Measurements from ENCODE around the gene OR8B8. TPM values are rescaled to one million over a fixed set of nuclear protein-coding genes. Genes with fewer than 3 reads are reported as not detected.

The OR8B8 gene
- total RNA-seq, 2 experiments from 2014 or later, result not detected

DNA sequence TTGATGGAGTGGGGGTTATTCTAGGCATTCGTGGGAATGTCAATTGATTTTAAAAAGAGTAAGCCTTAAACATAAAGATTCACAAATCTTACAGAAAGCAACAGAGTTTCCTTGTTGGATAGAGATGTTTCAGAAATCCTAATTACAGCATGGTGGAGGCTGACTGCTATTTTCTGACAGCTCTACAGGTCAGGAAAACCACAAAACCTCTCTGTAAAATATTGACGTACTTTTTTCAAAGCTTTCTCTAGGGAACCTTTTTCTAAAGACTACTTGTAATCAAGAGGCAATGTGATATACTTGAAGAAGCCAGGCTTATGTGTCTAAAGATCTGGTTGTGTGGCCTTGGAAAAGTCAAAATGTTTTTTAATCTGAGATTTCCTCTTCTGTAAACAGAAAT lies 9.1 kb upstream of the OR8B8 start:
- Histone ChIP-seq H3K36me3 (ENCODE audit: insufficient read depth, low read length) (no peaks in the 10 kb centered on the region), H3K9me2 (ENCODE audit: insufficient read depth, low read length) (no peaks in the 10 kb centered on the region), H3K27ac (ENCODE audit: low read depth, low read length, poor library complexity, severe bottlenecking) (no peak overlapping the region), H3K4me3 (ENCODE audit: low read depth, low read length, poor library complexity, severe bottlenecking) (no peak overlapping the region), H2AFZ (ENCODE audit: low read length) (no peak overlapping the region), H4K20me1 (ENCODE audit: insufficient read depth, low read length) (no peaks in the 10 kb centered on the region), H3K4me2 (ENCODE audit: low read length) (no peak overlapping the region), H3K9me3 (ENCODE audit: low read length) (no peaks in the 10 kb centered on the region), H3K4me1 (ENCODE audit: insufficient read depth, low read length, poor library complexity, severe bottlenecking) (no peaks in the 10 kb centered on the region), H3K79me2 (ENCODE audit: insufficient read depth, low read depth, low read length) (no peaks in the 10 kb centered on the region)
- DNase-seq (ENCODE audit: low spot score), result no peak
- BruUV-seq (replicated peaks), result no TSS peak
- no peak for TF ChIP-seq EZH2phosphoT487 (IDR thresholded peaks at IDR 0.05; ENCODE audit: borderline replicate concordance, low read depth, low read length)
- TF ChIP-seq, protein P1, sequence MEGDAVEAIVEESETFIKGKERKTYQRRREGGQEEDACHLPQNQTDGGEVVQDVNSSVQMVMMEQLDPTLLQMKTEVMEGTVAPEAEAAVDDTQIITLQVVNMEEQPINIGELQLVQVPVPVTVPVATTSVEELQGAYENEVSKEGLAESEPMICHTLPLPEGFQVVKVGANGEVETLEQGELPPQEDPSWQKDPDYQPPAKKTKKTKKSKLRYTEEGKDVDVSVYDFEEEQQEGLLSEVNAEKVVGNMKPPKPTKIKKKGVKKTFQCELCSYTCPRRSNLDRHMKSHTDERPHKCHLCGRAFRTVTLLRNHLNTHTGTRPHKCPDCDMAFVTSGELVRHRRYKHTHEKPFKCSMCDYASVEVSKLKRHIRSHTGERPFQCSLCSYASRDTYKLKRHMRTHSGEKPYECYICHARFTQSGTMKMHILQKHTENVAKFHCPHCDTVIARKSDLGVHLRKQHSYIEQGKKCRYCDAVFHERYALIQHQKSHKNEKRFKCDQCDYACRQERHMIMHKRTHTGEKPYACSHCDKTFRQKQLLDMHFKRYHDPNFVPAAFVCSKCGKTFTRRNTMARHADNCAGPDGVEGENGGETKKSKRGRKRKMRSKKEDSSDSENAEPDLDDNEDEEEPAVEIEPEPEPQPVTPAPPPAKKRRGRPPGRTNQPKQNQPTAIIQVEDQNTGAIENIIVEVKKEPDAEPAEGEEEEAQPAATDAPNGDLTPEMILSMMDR (conservative IDR thresholded peaks at IDR 0.05; ENCODE audit: low read length), result no peak
- CTCF ChIA-PET (ENCODE audit: unreplicated experiment), result no interaction called here
- POLR2A ChIA-PET, result interaction anchor here (0.9 kb wide), 1 partner anchor 131 kb away, joined by 4 read pairs; no protein-coding TSS in a partner anchor
- intact Hi-C loops (cut with micrococcal nuclease; ENCODE audit: unreplicated experiment), result no loop called here

DNA sequence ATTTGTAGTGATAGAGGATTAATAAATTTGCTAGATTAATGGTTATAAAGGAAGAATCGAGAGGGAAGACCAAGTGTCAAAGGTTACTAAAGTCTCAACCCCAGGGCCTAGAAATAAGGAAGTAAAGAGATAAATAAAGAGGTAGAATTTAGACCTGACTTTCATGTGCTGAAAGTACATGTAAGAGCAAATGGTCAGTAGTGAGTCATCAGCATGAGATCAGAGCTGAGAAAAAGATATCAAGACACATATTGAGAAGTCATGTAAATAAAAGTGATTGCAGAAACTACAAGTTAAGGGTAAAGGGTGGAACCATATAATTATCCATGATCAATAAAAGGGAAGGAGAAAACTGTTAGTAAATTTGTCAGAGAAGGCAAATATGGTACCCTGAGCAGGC lies 1.4 kb upstream of the OR8B8 start:
- Histone ChIP-seq H3K36me3 (ENCODE audit: insufficient read depth, low read length) (no peaks in the 10 kb centered on the region), H4K20me1 (ENCODE audit: insufficient read depth, low read length) (no peaks in the 10 kb centered on the region), H2AFZ (ENCODE audit: low read length) (no peak overlapping the region), H3K27ac (ENCODE audit: low read depth, low read length, poor library complexity, severe bottlenecking) (no peak overlapping the region), H3K79me2 (ENCODE audit: insufficient read depth, low read depth, low read length) (no peaks in the 10 kb centered on the region), H3K9me2 (ENCODE audit: insufficient read depth, low read length) (no peaks in the 10 kb centered on the region), H3K9me3 (ENCODE audit: low read length) (no peaks in the 10 kb centered on the region), H3K4me1 (ENCODE audit: insufficient read depth, low read length, poor library complexity, severe bottlenecking) (no peaks in the 10 kb centered on the region), H3K4me3 (ENCODE audit: low read depth, low read length, poor library complexity, severe bottlenecking) (no peak overlapping the region), H3K4me2 (ENCODE audit: low read length) (no peak overlapping the region)
- no peak for DNase-seq (ENCODE audit: low spot score)
- ChIA-PET POLR2A (interaction anchor here (1.0 kb wide), 1 partner anchor 78 kb away, joined by 3 read pairs; no protein-coding TSS in a partner anchor), CTCF (ENCODE audit: unreplicated experiment) (no interaction called here)
- TF ChIP-seq EZH2phosphoT487 (IDR thresholded peaks at IDR 0.05; ENCODE audit: borderline replicate concordance, low read depth, low read length), result no peak
- TF ChIP-seq, protein P1 (conservative IDR thresholded peaks at IDR 0.05; ENCODE audit: low read length), result no peak
- intact Hi-C loops (cut with micrococcal nuclease; ENCODE audit: unreplicated experiment), result no loop called here
- BruUV-seq (replicated peaks), result no TSS peak

DNA sequence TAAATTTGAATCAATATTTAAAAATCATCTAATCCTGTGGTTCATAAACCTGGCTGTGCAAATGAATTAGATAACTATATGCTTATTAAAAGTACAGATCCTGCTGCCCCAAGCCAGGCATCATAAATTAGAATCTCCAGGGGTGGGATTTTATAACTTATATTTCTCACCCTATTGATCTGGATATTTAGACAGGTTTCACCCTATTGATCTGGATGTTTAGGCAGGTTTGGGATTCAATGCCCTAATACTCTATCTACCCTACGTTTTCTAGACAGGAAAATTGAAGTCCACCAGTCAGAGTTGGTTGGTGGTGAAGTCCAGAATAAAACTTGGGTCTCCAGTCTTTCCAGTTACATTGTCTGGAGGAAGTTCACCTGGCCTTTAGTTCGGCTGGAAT lies 2.6 kb downstream of the OR8B8 start:
- ChIA-PET POLR2A (no interaction called here), CTCF (ENCODE audit: unreplicated experiment) (no interaction called here)
- H3K9me2 ChIP-seq (ENCODE audit: insufficient read depth, low read length), result no peaks in the 10 kb centered on the region
- intact Hi-C loops (cut with micrococcal nuclease; ENCODE audit: unreplicated experiment), result no loop called here
- H3K79me2 ChIP-seq (ENCODE audit: insufficient read depth, low read depth, low read length), result no peaks in the 10 kb centered on the region
- H4K20me1 ChIP-seq (ENCODE audit: insufficient read depth, low read length), result no peaks in the 10 kb centered on the region
- no peak overlapping the region for H3K27ac ChIP-seq (ENCODE audit: low read depth, low read length, poor library complexity, severe bottlenecking)
- no peak overlapping the region for H2AFZ ChIP-seq (ENCODE audit: low read length)
- no peak overlapping the region for H3K4me3 ChIP-seq (ENCODE audit: low read depth, low read length, poor library complexity, severe bottlenecking)
- no TSS peak for BruUV-seq (replicated peaks)
- no peaks in the 10 kb centered on the region for H3K9me3 ChIP-seq (ENCODE audit: low read length)
- TF ChIP-seq, protein P1 (conservative IDR thresholded peaks at IDR 0.05; ENCODE audit: low read length), result no peak
- no peak for TF ChIP-seq EZH2phosphoT487 (IDR thresholded peaks at IDR 0.05; ENCODE audit: borderline replicate concordance, low read depth, low read length)
- no peaks in the 10 kb centered on the region for H3K36me3 ChIP-seq (ENCODE audit: insufficient read depth, low read length)
- no peak for DNase-seq (ENCODE audit: low spot score)
- no peaks in the 10 kb centered on the region for H3K4me1 ChIP-seq (ENCODE audit: insufficient read depth, low read length, poor library complexity, severe bottlenecking)
- no peak overlapping the region for H3K4me2 ChIP-seq (ENCODE audit: low read length)

Data from OCI-LY7 (cell line).